ENCODE data around the gene NRTN.

DNA sequence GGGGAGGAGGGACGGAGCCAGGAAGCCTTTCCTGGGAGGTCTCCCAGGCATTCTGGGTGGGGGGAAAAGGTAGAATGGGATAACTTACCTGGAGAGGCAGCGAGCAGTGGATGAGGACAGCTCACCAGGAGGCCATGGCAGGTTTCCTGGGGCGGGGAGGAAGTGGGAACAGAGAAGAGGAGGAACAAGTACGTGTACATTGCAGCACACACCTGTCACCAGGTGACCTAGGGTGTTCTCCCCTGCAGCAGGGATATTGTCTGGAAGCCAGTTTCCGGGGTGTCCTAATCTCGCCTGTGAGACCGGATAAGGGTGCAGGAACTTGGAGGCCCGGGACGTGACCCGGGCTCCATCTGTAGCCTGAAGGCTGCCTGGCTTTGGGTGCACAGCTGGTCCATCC is 46.4 kb downstream of the NRTN start, which contains the start of gene FUT3:
- TF ChIP-seq POLR2AphosphoS5 (IDR thresholded peaks at IDR 0.05) (peak in 1 of 2 donors; percentile 52), POLR2A (IDR thresholded peaks at IDR 0.05) (no peak), EP300 (IDR thresholded peaks at IDR 0.05) (no peak)
- TF ChIP-seq, protein P1, sequence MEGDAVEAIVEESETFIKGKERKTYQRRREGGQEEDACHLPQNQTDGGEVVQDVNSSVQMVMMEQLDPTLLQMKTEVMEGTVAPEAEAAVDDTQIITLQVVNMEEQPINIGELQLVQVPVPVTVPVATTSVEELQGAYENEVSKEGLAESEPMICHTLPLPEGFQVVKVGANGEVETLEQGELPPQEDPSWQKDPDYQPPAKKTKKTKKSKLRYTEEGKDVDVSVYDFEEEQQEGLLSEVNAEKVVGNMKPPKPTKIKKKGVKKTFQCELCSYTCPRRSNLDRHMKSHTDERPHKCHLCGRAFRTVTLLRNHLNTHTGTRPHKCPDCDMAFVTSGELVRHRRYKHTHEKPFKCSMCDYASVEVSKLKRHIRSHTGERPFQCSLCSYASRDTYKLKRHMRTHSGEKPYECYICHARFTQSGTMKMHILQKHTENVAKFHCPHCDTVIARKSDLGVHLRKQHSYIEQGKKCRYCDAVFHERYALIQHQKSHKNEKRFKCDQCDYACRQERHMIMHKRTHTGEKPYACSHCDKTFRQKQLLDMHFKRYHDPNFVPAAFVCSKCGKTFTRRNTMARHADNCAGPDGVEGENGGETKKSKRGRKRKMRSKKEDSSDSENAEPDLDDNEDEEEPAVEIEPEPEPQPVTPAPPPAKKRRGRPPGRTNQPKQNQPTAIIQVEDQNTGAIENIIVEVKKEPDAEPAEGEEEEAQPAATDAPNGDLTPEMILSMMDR (IDR thresholded peaks at IDR 0.05) = no peak
